Tongue (tissue), 2 donors: Measurements from ENCODE around the gene MAP4K1. TPM values are rescaled to one million over a fixed set of nuclear protein-coding genes. Genes with fewer than 3 reads are reported as not detected.
"Not testable (repeated sequence)": the region's sequence is repeated elsewhere in the genome, so short reads cannot be mapped to it uniquely, and the experiment has no call there.

Experiments used
- DNase-seq: peaks from one replicate; pipeline ENCODE4 v3.0.0-alpha.2; 2015
- total RNA-seq: library from RNA; depleted of rRNA; stranded (reverse); fragments of >200 nt; gene quantifications from one replicate; pipeline ENCODE4 v1.2.3, GENCODE V29; 2014

MAP4K1 gene
- total RNA-seq, 1 donor from 2014 or later: 2.9 TPM

GRCh38 chr19:38650911-38651584 is 33.3 kb upstream of the MAP4K1 start:
- no peak for DNase-seq

GRCh38 chr19:38650172-38650775 is 32.5 kb upstream of the MAP4K1 start:
- no peak for DNase-seq

- DNase-seq: peak; percentile 52
These were observed 31.8 kb upstream of the MAP4K1 start for GRCh38 chr19:38649305-38650171.

GRCh38 chr19:38648769-38649304 is 31.1 kb upstream of the MAP4K1 start:
- no peak for DNase-seq

GRCh38 chr19:38647966-38648768 is 30.4 kb upstream of the MAP4K1 start:
- DNase-seq: peak; percentile 51

GRCh38 chr19:38647368-38647965 is 29.7 kb upstream of the MAP4K1 start, which contains the start of gene ACTN4:
TSS of gene ACTN4 (plus strand) at chr19:38647649. CDS start at chr19:38647746, 97 bp downstream.
- peak; percentile 99 for DNase-seq

GRCh38 chr19:38644719-38645118 is 27.0 kb upstream of the MAP4K1 start:
- DNase-seq: no peak

- DNase-seq: no peak
These were observed 24.4 kb upstream of the MAP4K1 start for GRCh38 chr19:38642176-38642575.

GRCh38 chr19:38640368-38640767 is 22.6 kb upstream of the MAP4K1 start:
- DNase-seq: no peak

GRCh38 chr19:38639679-38640078 is 21.9 kb upstream of the MAP4K1 start:
- no peak for DNase-seq

GRCh38 chr19:38638461-38638860 is 20.7 kb upstream of the MAP4K1 start:
- no peak for DNase-seq

GRCh38 chr19:38635483-38636399 is 18.0 kb upstream of the MAP4K1 start:
- no peak for DNase-seq

GRCh38 chr19:38634757-38635482 is 17.2 kb upstream of the MAP4K1 start:
- peak; percentile 91 for DNase-seq

GRCh38 chr19:38632476-38633213 is 14.9 kb upstream of the MAP4K1 start:
- DNase-seq: no peak

- not testable (repeated sequence) for DNase-seq
These were observed 14.2 kb upstream of the MAP4K1 start for GRCh38 chr19:38631811-38632475.

- DNase-seq: not testable (repeated sequence)
These were observed 13.5 kb upstream of the MAP4K1 start for GRCh38 chr19:38631301-38631700.

GRCh38 chr19:38629568-38629967 is 11.8 kb upstream of the MAP4K1 start:
- no peak for DNase-seq

- DNase-seq: no peak
These were observed 8.6 kb upstream of the MAP4K1 start for GRCh38 chr19:38626401-38626800.
